NCI-H345 (cell line): ENCODE data around the gene FTO.

Experiments
- DNase-seq: peaks from one replicate; lab custom pipeline; 2025; lab: John Stamatoyannopoulos, UW

The FTO gene

DNA sequence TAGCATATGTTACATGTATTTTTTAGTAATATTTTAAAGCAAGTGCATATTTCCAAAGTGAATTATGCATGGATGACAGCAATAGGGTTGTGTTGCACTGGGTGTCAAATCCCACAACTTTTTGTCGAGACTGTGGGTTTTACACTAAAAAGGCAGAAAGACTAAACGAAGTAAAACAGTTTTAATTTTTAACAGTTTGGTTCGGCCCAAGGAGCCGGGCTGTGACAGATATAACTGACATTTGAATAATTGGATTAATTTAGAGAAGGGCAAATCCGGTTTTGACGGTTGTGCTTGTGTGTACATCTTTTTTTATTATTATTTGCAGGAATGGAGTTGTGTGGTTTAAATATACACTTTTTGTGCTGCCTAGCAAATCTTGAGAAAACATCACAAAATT is 263.6 kb downstream of the FTO start:
- DNase-seq: no peak

DNA sequence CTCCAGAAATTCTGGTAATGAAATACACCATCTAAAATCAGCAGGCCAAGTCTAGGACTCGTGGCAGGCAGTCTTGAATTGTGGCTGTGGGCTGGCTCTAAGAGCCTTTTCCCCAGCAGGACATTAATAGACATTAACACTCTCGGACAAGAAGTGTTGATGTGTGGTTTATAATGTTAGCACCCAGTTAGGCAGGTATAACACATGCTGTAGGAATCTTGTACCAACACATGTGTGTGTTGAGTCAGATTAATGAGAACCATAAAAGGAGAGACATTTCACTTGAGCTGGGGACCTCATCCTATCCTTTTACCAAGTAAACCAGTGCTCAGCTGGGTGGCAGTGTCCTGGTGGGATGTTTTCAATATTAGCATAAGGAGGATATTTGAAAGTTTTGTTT is 264.5 kb downstream of the FTO start:
- no peak for DNase-seq

DNA sequence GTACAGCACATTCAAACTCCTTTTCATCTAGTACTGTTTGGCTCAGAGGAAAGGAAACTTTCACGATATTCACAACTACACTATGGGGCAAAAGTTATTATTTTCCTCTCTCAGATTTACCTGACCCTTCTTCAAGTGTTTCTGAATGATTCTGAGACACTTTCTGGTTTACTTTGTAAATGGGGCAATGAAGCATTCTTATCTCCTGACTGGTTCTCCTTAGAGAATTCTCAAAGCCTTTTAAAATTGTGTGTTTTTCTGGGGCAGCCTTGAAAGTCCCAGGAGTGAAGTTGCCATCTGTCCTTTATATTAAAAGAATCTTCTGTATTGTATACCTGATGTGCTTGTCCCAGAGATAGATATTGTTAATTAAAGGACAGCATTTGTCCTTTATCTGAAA is 264.9 kb downstream of the FTO start:
- DNase-seq: no peak

DNA sequence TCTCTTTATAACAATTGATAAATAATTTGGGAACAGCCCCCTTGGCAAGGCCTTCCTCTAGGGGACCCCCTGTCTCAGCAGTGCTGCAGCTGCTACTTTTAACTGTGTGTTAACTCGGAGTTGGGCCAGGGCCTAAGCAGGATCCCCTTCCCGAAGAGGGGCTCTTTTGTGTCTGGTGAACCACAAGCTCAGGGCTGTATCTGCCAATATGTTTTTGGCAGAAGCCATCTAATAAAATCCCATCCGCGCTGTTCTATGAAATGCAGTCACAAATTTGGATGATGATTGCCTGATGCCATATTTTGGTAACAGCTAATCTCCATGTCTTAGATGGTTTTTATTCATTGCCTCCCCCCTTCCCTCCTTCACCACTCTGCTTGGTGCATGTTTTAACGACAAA is 267.7 kb downstream of the FTO start:
- no peak for DNase-seq

DNA sequence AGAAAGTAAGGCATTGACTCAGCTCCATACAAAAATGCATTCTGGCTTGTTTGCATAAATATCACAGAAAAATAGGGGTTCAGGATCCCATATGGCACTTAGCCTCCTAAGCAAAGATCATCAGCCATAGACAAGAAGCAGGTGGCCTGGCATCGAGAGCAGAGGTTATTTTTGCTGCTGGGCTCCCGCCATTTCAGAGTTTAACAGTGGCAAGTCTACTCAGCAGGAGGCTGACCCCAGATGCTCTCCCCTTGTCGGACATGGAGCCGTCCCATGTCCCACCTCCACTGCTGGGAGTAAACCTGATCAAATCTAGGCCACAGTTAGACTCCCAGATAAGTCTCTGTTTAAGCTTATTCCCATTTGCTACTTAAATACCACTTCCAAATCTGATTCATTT is 269.1 kb downstream of the FTO start:
- DNase-seq: no peak

DNA sequence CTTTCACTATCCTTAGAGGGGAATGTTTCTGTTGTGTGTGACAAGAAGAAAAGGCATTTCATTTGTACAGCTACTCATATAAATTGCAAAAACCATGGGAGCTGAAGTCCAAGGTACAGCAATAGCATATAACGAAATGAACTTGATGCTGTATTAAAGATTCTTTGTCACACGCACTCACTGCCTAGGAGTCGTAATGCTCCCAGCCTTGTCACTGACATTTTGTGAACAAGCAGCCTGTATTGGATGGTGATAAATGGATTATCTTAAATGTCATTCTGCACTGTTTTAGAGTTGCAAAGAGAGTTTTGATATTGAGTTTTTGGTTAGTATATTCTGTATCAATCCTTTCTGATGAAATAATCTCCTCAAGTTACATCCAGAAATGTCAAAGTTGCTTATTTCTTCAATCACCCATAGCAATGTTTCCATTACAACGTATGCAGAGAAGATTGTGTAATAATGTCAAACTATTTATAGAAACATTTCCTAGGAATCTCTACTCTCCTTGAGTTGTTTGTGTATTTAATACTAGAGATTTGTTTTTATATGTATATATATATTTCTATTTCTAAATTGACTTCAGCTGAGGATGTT is 270.6 kb downstream of the FTO start:
- no peak for DNase-seq

DNA sequence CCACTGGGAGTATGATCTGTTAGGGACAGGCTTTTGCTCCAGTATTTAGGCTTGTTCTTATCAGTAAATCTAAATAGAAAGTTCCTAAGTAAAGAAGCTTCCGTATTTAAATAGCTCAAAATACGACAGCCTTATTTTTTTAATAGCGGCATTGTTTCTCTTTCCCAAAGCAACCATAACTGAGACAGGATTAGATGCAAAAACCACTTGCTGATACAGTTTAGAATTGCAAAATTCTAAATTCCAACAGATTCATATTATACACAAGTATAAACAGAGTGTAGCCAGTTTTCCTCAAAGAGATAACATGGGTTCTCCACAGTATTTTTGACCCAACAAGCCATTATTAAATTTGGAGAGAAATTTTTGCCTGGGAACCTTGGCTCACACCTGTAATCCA is 276.7 kb downstream of the FTO start:
- DNase-seq: no peak

DNA sequence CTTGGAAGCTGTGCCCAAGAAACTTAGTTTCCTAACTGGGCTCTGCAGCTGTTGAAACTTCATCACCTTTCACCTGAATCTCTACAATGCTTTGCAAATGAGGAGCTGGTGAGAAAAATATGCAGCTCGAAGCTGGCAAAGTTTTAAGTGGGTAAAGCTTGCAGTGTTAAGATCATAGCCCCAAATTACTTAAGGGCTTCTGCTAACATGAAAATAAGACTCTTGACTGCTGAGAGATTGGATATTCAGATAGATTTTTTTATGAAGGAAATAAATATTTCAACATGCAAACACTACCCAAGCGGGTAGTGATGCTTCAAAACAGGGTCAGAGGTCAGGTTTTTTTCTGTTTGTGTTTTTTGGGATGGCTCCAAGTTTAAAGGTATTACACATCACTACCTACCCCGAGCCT is 278.7 kb downstream of the FTO start:
- DNase-seq: no peak

DNA sequence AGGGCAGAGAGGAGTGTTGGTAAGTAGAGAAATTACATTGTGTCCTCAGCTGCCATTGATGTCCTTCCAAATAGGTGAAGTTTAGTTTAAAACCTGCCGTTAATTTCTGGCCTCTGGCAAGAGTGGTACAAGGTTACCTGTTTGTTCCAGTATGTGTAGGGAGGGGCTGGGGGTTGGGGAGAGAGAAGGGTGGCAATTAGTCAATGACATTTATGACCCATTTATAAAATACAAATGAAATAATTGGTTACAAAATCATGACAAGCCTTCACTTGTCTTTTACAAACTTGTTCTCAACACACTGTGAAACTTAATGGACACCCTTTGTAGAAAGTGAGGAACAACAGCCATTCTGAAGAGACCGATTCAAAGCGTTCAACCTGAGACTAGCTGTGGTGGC is 281.0 kb downstream of the FTO start:
- DNase-seq: no peak

DNA sequence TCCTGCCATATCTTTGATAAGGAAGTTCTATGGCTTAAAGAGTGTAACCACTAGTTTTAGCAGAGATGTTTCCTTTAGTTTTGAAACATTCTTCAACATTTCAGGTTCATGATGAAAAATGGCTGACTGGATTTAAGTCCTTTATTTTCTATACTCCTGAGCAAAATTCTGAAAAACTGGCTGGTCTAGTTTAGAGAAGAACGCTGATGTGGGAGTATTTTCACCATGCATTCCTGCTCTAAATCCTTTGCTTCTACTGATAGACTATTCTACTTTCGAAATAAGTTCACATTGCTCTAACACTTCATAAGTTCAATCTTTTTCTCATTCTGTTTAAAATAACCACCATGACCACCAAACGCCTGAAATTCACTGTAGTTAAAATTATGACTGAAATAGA is 281.9 kb downstream of the FTO start:
- no peak for DNase-seq

DNA sequence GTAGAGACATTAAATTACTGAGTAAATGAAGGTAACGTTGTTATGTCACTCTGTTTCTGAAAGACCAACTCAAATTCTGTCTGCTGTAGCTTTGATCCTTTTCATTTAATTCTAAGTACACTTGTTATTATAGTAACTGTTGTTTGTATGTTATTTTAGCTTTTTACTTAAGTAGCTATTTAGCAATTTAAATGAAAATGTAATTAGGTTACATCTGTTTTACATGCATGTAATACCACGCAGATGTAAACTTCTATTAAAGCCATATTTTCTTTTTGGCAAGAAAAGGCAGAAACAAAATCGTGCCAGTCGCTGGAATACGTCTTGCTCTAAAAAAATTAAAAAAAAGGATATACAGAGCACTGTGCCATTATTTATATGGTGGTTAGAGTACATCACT is 282.8 kb downstream of the FTO start:
- DNase-seq: no peak

DNA sequence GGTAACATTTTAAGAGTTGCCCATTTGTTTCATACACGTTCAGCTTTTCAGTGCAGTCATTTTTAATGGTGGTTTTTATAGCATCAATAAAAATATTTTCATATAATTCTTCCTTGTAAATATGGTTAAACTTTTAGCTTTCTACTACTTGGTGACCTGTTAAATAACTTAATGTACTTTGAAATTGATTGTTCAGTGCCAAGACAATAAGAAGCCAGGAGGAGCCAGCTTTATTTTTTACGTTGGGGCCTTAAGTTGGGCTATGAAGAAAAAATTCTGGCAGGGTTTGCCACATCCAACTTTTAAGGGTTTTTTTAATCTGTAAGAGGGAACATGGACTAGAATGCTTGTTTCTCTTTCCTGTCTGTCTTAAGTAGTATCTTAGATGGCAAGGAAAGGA is 284.2 kb downstream of the FTO start:
- DNase-seq: no peak

DNA sequence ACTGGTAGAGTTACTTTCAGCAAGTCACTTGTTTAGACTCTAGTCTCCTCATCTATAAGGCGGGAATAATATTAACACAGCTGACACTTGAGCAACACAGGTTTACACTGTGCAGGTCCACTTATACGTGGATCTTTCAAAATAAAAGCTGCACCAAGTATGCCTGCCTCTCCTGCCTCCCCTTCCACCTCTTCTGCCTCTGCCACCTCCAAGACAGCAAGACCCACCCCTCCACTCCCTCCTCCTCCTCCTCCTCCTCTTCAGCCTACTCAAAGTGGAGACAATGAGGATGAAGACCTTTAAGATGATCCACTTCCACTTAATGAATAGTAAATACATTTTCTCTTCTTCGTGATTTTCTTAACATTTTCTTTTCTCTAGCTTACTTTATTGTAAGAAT is 285.6 kb downstream of the FTO start:
- DNase-seq: no peak

DNA sequence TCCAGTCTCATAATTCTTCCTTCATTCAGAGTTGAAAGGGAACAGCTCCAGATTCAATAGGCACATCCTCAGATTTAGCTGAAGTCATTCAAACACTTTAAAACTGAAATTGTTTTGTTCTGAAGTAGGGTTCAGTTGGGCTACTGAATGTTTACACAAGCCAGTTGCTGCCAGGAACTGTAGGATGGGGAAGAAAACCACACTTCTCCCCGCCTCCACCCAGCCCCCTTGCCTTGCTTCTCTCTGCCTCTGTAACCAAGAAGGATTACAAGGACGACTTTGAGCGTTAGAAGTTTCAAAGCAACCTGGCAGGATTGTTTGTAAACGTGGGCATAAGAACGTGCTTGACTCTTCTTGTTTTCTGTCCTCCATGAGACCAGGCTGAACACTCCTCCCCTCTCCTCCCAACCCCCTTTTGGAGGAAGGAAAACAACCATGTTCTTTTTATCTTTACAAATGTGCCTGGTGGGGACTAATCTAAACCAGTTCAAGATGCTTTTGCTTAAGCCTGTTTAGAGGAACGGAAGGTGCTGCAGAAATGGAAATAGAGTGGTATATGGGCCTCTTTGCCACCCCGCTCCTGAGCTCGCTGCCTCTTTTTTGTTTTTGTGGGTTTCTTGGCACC is 287.9 kb downstream of the FTO start:
- DNase-seq: no peak

DNA sequence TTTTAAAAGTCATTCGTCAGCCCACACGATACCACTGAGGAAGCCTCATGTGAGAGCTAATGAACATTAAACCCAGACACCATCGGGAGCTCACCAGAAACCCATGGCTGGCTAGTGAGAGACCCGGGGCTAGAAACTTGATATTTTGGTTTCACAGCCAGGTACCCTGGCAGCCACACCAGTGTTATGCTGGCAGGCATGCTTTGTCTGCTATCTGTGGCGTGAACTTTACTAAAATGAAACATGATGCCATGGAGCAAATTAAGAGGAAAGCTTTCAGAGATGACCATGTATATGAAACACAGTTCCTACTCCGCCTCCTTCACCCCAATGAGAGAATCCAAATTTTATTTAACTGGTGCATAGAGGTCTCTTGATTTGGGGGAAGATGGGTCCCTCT is 291.4 kb downstream of the FTO start:
- DNase-seq: no peak

DNA sequence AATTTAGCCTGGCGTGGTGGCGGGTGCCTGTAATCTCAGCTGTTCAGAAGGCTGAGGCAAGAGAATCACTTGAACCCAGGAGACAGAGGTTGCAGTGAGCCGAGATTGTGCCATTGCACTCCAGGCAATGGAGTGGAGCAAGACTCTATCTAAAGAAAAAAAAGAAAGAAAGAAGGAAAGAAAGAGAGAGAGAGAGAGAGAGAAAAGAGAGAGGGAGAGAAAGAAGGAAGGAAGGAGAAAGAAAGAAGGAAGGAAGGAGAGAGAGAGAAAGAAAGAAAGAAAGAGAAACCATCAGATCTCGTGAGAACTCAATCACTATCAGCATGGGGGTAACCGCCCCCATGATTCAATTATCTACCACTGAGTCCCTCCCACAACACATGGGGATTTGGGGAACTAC is 293.0 kb downstream of the FTO start:
- no peak for DNase-seq

DNA sequence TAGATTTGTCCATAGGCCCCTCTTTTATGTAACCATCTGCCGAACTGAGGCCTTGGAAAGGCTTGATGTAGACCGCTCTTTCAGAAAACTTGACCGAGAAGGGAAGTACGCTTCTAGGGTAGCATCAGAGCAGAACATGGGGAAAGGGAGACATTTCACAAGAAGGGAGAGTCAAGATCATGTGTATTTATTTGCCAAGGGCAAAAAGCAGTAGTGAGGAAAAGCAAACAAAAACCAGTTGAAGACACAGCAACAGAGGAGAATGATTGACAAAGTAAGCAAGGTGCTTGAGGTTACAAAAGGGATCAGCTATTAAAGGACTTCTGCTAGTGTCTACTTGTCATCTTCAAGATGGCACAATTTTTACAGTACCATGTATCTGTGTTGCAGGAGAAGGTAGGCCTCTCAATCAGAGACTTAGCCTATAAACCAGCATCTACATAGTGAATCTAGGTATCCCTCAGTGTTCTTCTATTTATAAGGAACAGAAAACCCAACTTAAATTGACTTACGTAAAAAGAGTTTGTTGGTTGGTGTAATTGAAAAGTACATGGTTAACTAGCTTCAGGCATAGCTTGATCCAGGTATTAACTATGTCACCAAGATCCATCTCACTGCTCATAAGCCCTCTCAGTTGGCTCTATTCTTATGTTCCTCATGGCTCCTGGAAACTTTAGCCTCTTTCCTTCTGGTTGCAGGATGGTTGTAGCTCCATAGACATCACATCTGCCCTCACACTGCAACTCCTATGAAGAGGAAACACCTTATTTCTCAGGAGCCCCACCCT is 294.3 kb downstream of the FTO start:
- DNase-seq: no peak

DNA sequence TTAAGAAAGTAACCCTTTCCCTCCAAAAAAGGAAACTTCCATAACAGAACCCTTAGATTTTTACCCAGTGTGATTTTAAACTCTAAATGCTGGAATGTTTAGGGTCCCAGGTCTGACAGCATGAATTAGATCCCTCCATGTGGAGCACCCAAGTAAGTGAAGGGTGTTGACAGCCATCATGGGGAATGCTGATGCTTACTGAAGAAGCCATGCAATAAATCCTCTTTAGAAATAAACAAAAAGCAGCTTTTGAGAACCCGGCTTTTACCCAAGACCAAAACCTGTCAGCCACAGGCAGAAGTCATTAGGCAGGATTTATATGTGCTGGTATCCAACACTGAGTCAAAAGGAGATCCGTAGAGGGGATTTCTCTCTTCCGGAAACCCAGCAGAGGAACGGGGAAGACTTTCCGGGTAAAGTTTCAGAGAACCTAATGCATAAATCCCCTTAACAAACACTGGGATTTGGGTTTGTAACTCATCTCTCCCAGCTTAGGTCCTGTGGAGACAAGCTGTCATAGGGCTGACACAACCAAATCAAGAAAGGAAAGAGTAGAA is 295.1 kb downstream of the FTO start:
- DNase-seq: no peak

DNA sequence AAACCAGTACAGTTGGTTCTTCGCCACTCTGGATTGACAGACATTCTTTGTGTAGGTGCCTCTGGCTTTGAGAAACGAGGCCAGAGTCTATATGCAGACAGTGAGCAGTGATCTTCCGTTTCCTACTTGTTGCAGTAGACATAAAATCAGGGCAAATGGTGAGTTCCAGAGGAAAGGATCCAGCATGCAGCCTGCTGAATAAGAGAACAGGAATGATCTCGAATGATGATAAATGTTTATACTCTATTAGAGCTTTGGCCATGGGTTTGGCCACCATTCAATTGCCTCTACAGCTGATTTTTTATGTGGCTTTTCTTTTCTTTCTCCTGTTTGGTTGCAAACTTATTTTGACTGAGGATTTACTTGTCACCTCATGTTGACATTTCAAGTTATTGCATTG is 295.9 kb downstream of the FTO start:
- DNase-seq: no peak

DNA sequence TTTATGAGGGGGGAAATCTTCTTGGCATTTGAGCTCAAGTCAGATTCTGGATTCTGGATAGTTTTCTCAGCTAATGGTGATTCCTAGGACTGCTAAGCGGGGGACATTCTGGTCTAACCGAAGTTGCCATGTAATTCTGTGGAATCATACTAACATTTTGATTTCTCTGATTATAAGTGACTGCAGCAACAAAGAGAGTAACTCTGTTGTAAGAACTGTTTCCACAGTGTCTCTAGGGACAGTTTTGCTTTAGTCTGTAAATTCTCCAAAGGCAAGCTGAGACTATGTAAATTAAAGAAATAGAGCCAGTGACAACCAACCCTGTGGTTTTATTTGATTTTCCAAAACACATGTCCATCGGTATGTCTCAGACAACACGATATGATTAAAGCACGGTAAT is 296.4 kb downstream of the FTO start:
- no peak for DNase-seq

DNA sequence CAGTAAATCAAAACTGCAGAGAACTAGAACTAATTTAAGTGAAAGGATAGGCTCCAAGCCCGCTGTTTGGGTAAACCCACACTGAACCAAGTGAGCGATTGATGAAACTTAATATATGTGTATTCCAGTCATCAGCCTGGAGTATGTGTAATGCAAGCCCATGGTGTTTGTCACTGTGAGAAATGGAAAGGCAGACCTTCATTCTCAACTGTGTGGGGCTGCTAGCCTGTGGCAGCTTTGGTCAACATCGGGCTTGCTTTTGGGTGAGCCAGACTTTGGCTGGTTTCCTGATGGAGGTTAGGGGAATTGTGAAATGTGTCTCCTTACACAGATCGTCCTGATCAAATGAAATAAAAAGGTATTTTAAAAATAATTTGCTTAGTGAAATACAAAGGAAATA is 302.7 kb downstream of the FTO start:
- no peak for DNase-seq

DNA sequence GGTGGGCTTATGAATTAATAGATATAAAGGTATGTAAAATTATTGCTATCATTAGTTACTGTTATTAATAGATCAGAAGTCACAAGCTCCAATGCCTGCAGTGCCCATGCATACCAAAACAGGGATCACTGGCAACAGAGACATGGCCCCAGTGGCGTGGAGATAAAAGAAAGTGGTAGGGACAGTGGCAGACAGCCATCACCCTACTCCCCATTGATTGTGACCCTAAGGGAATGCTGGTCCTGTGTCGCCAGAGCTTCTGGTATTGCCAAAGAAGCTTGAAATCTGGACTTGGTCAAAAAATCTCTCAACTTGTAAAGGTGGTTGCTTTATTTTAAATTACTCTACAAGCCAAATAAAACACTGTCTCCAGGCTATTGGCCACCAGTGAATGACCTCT is 303.5 kb downstream of the FTO start:
- DNase-seq: no peak

DNA sequence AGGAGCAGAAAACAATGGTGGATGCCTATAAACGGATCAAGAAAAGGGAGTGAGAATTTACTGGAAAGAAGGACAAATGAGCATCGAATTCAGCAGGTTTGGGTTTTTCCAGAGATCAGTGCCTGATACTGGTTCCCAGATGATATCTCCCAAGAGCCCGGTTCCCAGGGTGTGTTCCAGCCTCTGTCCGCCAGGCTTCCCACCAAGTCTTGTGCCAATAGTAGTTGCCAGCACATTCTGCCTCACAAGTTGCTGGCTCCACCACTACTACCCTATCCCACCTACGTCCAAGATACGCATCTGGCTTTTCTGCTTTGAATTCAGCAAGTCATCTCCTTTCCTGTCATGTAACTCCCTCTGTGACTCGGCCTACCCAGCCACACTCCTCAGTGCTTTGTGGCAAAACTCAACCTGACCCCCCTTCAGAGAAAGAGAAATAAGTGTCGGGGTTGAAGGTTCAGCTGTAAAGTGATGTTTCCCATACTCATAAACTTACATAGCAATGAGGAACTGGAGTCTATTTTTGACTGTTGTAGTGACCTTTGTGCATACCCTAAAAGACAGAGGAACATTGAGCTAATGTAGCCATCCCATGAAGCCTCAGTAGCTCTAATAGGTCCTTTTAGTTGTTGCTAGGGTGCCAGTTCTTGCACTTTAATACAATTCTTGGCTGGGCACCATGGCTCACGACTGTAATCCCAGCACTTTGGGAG is 305.7 kb downstream of the FTO start:
- no peak for DNase-seq
